UCSD-AML1 (cell line): ENCODE measurements around the gene PSMA6.
"Not testable (repeated sequence)": the region's sequence is repeated elsewhere in the genome, so short reads cannot be mapped to it uniquely, and the experiment has no call there.

ENCODE experiments used
- DNase-seq: peaks from one replicate; lab custom pipeline; 2025; ENCODE audit not compliant: unreplicated experiment; lab: John Stamatoyannopoulos, UW

PSMA6 gene

GRCh38 chr14:35319509-35319908 is 27.3 kb downstream of the PSMA6 start:
- no peak for DNase-seq

GRCh38 chr14:35320472-35320871 is 28.3 kb downstream of the PSMA6 start:
- peak; percentile 40 for DNase-seq

- no peak for DNase-seq
These were observed 34.2 kb downstream of the PSMA6 start for GRCh38 chr14:35326375-35326774.

GRCh38 chr14:35331605-35332516 is 39.7 kb downstream of the PSMA6 start:
- peak; percentile 63 for DNase-seq

GRCh38 chr14:35332517-35333263 is 40.5 kb downstream of the PSMA6 start:
- DNase-seq = peak; percentile 80

- DNase-seq = no peak
These were observed 41.1 kb downstream of the PSMA6 start for GRCh38 chr14:35333264-35333730.

- no peak for DNase-seq
These were observed 41.9 kb downstream of the PSMA6 start for GRCh38 chr14:35333797-35334743.

GRCh38 chr14:35335388-35336092 is 43.4 kb downstream of the PSMA6 start:
- no peak for DNase-seq

GRCh38 chr14:35336171-35336493 is 44.0 kb downstream of the PSMA6 start:
- DNase-seq = not testable (repeated sequence)

GRCh38 chr14:35336494-35337268 is 44.5 kb downstream of the PSMA6 start:
- peak; percentile 76 for DNase-seq

GRCh38 chr14:35337269-35338255 is 45.4 kb downstream of the PSMA6 start:
- DNase-seq = no peak

GRCh38 chr14:35338731-35339405 is 46.7 kb downstream of the PSMA6 start:
- DNase-seq = no peak

GRCh38 chr14:35339761-35340406 is 47.7 kb downstream of the PSMA6 start:
- peak; percentile 69 for DNase-seq

GRCh38 chr14:35340616-35341453 is 48.7 kb downstream of the PSMA6 start:
- no peak for DNase-seq

GRCh38 chr14:35341454-35341750 is 49.2 kb downstream of the PSMA6 start:
- DNase-seq = no peak

- peak; percentile 90 for DNase-seq
These were observed 49.7 kb downstream of the PSMA6 start for GRCh38 chr14:35341751-35342488.
